ENCODE data around the gene SLC46A2. TPM values are rescaled to one million over a fixed set of nuclear protein-coding genes. Genes with fewer than 3 reads are reported as not detected.

The SLC46A2 gene
- total RNA-seq, 2 donors from 2014 or later: 0.80 TPM; not detected in 1

- WGBS: 74% methylated on average over 6 of the region's 6 CpGs
- intact Hi-C loops (cut with DNase I): no loop called here
- no peak overlapping the region for H3K27ac ChIP-seq
Measured at GRCh38 chr9:112849363-112849922, 41.2 kb downstream of the SLC46A2 start.

GRCh38 chr9:112848316-112849151, 42.1 kb downstream of the SLC46A2 start:
- WGBS: 85% methylated on average over 13 of the region's 13 CpGs
- intact Hi-C loops (cut with DNase I): no loop called here
- H3K27ac ChIP-seq: no peak overlapping the region
- no peaks in the 10 kb centered on the region for H3K36me3 ChIP-seq
- TF ChIP-seq POLR2A (IDR thresholded peaks at IDR 0.05): no peak
- TF ChIP-seq, protein P1, sequence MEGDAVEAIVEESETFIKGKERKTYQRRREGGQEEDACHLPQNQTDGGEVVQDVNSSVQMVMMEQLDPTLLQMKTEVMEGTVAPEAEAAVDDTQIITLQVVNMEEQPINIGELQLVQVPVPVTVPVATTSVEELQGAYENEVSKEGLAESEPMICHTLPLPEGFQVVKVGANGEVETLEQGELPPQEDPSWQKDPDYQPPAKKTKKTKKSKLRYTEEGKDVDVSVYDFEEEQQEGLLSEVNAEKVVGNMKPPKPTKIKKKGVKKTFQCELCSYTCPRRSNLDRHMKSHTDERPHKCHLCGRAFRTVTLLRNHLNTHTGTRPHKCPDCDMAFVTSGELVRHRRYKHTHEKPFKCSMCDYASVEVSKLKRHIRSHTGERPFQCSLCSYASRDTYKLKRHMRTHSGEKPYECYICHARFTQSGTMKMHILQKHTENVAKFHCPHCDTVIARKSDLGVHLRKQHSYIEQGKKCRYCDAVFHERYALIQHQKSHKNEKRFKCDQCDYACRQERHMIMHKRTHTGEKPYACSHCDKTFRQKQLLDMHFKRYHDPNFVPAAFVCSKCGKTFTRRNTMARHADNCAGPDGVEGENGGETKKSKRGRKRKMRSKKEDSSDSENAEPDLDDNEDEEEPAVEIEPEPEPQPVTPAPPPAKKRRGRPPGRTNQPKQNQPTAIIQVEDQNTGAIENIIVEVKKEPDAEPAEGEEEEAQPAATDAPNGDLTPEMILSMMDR (IDR thresholded peaks at IDR 0.05): no peak
- no peak for TF ChIP-seq POLR2AphosphoS5 (IDR thresholded peaks at IDR 0.05)
- no peak for DNase-seq (ENCODE audit: low spot score)
- no peaks in the 10 kb centered on the region for H3K27me3 ChIP-seq (replicated peaks; ENCODE audit: insufficient read depth)
- H3K9me3 ChIP-seq: no peaks in the 10 kb centered on the region
- no peaks in the 10 kb centered on the region for H3K4me1 ChIP-seq (replicated peaks)
- H3K4me3 ChIP-seq: no peak overlapping the region

More at GRCh38 chr9:112849363-112849922, 41.2 kb downstream of the SLC46A2 start:
- H3K36me3 ChIP-seq: no peaks in the 10 kb centered on the region
- H3K4me1 ChIP-seq (replicated peaks): no peaks in the 10 kb centered on the region
- no peak for DNase-seq (ENCODE audit: low spot score)
- H3K9me3 ChIP-seq: no peaks in the 10 kb centered on the region
- TF ChIP-seq POLR2AphosphoS5 (IDR thresholded peaks at IDR 0.05): no peak
- TF ChIP-seq, protein P1 (IDR thresholded peaks at IDR 0.05): no peak
- TF ChIP-seq POLR2A (IDR thresholded peaks at IDR 0.05): no peak
- H3K27me3 ChIP-seq (replicated peaks; ENCODE audit: insufficient read depth): no peaks in the 10 kb centered on the region
- H3K4me3 ChIP-seq: no peak overlapping the region

DNA sequence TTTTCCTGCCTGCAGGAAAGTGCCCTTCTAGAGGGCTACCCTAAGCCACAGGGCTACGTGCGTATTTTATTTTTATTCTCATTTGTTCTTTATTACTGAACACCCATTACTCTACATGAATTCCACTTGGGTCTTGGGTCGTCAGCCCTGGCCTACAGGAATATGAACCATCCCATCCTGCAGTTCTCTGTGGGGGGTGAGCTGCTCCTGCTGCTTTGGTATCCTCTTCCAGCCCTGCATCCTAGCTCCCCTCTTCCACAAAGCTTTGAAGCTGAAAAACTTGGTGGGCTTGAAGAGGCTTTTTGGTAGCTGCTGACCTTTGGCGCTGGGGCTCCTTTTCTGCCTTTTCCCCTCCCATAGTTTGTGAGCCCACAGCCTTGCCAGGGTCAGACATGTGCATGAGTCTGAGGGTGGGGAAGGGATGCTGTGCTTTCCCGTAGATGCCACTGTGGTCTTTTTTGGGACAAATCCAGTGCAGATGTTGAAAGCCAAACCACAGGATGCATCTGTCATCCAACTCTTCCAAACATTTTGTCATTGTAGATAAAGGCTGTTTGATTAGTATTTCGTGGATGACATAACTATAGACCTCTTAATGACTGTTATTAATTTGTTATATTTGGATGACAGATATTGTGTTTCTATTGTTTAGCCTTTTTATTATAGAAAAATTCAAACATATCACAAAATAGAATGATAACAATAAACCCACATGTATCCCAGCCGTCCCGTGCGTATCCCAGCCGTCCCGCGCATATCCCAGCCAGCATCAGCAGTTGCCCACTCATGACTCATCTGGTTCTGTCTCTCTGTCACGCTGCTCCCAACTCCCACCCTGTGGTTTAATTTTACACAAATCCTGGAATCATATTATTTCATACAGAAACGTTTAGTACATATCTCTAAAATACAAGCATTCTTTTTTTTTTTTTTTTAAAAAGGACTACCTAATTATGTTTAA, 43.9 kb downstream of the SLC46A2 start:
- intact Hi-C loops (cut with DNase I): no loop called here
- Histone ChIP-seq H3K27ac (no peak overlapping the region), H3K4me1 (replicated peaks) (no peaks in the 10 kb centered on the region), H3K27me3 (replicated peaks; ENCODE audit: insufficient read depth) (no peaks in the 10 kb centered on the region), H3K9me3 (no peaks in the 10 kb centered on the region), H3K4me3 (no peak overlapping the region), H3K36me3 (no peaks in the 10 kb centered on the region)
- no peak for DNase-seq (ENCODE audit: low spot score)
- 77% methylated on average over 14 of the region's 14 CpGs for WGBS
- no peak for TF ChIP-seq POLR2A (IDR thresholded peaks at IDR 0.05)
- TF ChIP-seq, protein P1 (IDR thresholded peaks at IDR 0.05): no peak
- TF ChIP-seq POLR2AphosphoS5 (IDR thresholded peaks at IDR 0.05): no peak

DNA sequence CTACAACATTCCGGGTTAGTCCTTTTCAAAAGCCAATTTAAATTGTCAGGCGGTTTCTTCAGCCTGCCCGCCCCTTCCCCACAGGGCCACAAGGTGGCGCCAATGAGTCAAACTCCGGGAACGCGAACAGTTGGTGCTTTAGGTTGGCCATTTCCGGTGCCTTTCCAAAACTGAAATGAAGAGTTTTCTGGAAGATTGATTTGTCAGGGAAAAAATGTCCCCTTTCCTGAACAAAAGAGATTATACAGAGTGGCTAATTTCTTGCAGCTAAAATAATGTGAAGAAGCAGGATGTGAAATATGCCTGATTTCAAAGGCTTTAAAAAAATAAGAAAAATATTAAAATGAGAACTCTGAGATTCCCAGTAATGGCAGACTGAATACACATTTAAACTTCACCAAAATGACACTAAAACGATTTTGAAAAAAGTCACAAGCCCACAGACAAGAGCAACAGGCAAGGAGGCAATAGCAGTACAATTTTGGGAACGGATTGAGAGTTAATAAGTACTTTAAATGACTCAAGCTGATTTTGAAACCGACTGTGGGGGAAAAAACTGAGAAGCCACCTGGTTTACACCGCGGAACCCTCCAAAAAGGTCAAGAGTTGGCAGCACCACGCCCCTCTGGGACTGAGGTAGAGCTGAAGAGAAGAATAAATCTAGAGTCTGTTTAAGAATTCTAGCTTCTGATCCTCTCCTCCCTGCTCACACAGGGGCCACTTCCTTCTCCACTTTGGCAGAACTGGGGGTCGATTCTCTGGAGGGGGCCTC, 45.7 kb downstream of the SLC46A2 start:
- H3K9me3 ChIP-seq: no peaks in the 10 kb centered on the region
- no peaks in the 10 kb centered on the region for H3K36me3 ChIP-seq
- 36% methylated on average over 15 of the region's 15 CpGs for WGBS
- DNase-seq (ENCODE audit: low spot score): peak; percentile 62
- no peak overlapping the region for H3K4me3 ChIP-seq
- TF ChIP-seq, protein P1 (IDR thresholded peaks at IDR 0.05): peak; percentile 86 to 95 (median 92)
- no peak for TF ChIP-seq POLR2A (IDR thresholded peaks at IDR 0.05)
- peak; percentile 33 for TF ChIP-seq POLR2AphosphoS5 (IDR thresholded peaks at IDR 0.05)
- no peak overlapping the region for H3K27ac ChIP-seq
- no peaks in the 10 kb centered on the region for H3K4me1 ChIP-seq (replicated peaks)
- no peaks in the 10 kb centered on the region for H3K27me3 ChIP-seq (replicated peaks; ENCODE audit: insufficient read depth)
- intact Hi-C loops (cut with DNase I): loop anchor here (2.0 kb wide), 1 partner anchor 58 kb away; no protein-coding TSS in a partner anchor
